B cell (primary cell): Measurements from ENCODE around the gene FRMD3. TPM values are rescaled to one million over a fixed set of nuclear protein-coding genes. Genes with fewer than 3 reads are reported as not detected.

ENCODE experiments used
- ATAC-seq: fragments of 200-7000 bp; cut with Tn5 transposase; one replicate; pipeline ENCODE4 v1.10.0; 2021; ENCODE audit warnings: low read depth, mild to moderate bottlenecking, moderate number of reproducible peaks, moderate library complexity
- CTCF ChIA-PET: fragments of 350-600 bp; sonication (Branson Sonifier 250); formaldehyde crosslinking; loops from one replicate; lab custom pipeline; 2021; ENCODE audit warnings: antibody characterized with exemption, inconsistent platforms; lab: Charles Lee
- POLR2A ChIA-PET: fragments of 350-600 bp; sonication (Branson Sonifier 250); formaldehyde crosslinking; loops from one replicate; lab custom pipeline; 2021; ENCODE audit warnings: antibody characterized with exemption; lab: Charles Lee
- DNase-seq: peaks from one replicate; pipeline ENCODE4 v3.0.0; 2013
- H2AFZ ChIP-seq: 2 replicates; pipeline ENCODE4 v1.6.1; 2012; ENCODE audit warnings: mild to moderate bottlenecking, low read depth, low read length; ENCODE audit not compliant: insufficient read depth, poor library complexity, severe bottlenecking
- H3K27ac ChIP-seq, 2 donors: 1 replicate in 1 of 2; 2 replicates in 1 of 2; pipeline ENCODE4 v1.5.1; 2012 to 2013; ENCODE audit warnings: low read length in 2 of 2, mild to moderate bottlenecking in 2 of 2, moderate library complexity in 1 of 2
- H3K27me3 ChIP-seq, 4 experiments: fragments of 200-600 bp in 1 of 4; sonication (generic) in 1 of 4; replicated peaks in 1 of 4; 1 replicate in 2 of 4; 2 replicates in 2 of 4; pipeline versions ENCODE4 v1.6.1 to v1.7.0; 2013 to 2016; ENCODE audit warnings: low read length in 3 of 4, mild to moderate bottlenecking in 2 of 4, mixed read lengths in 1 of 4, moderate library complexity in 1 of 4; ENCODE audit not compliant: insufficient read depth in 4 of 4, control insufficient read depth in 3 of 4; ENCODE audit errors: control extremely low read depth in 1 of 4
- H3K36me3 ChIP-seq, 2 experiments: replicated peaks in 1 of 2; 1 replicate in 1 of 2; 2 replicates in 1 of 2; pipeline versions ENCODE4 v1.6.1 to v1.7.1; 2013; ENCODE audit warnings: low read length in 1 of 2; ENCODE audit not compliant: insufficient read depth in 2 of 2, control insufficient read depth in 1 of 2; ENCODE audit errors: control extremely low read depth in 1 of 2, extremely low read depth in 1 of 2
- H3K4me1 ChIP-seq, 2 donors: fragments of 200-600 bp in 1 of 2; sonication (generic) in 1 of 2; 1 replicate in 1 of 2; 2 replicates in 1 of 2; pipeline versions ENCODE4 v1.5.1 to v1.6.1; 2013 to 2017; ENCODE audit warnings: low read length in 2 of 2; ENCODE audit not compliant: control insufficient read depth in 2 of 2, insufficient read depth in 2 of 2
- H3K4me2 ChIP-seq: replicated peaks from 2 replicates; pipeline ENCODE3; 2012; ENCODE audit warnings: mild to moderate bottlenecking, low read depth, low read length; ENCODE audit not compliant: poor library complexity, severe bottlenecking
- H3K4me3 ChIP-seq, 5 experiments: fragments of 200-600 bp in 1 of 5; sonication (generic) in 1 of 5; 1 replicate in 3 of 5; 2 replicates in 2 of 5; pipeline versions ENCODE4 v1.5.1 to v1.7.0; 2011 to 2016; ENCODE audit warnings: low read length in 4 of 5, mild to moderate bottlenecking in 4 of 5, low read depth in 2 of 5, control low read depth in 1 of 5, moderate library complexity in 1 of 5; ENCODE audit not compliant: insufficient read depth in 1 of 5; ENCODE audit errors: control extremely low read depth in 1 of 5, extremely low read depth in 1 of 5
- H3K79me2 ChIP-seq: fragments of 200-600 bp; sonication (generic); one replicate; pipeline ENCODE4 v1.6.0; 2016; ENCODE audit warnings: low read length; ENCODE audit not compliant: control insufficient read depth, insufficient read depth
- H3K9ac ChIP-seq: fragments of 200-600 bp; sonication (generic); 2 replicates; pipeline ENCODE4 v1.6.1; 2017; ENCODE audit warnings: mild to moderate bottlenecking, low read length, moderate library complexity
- H3K9me3 ChIP-seq, 3 donors: one replicate each; pipeline versions ENCODE4 v1.6.1 to v1.7.1; 2013; ENCODE audit warnings: low read length in 2 of 3; ENCODE audit not compliant: control insufficient read depth in 2 of 3, insufficient read depth in 1 of 3; ENCODE audit errors: control extremely low read depth in 1 of 3
- H4K20me1 ChIP-seq: 2 replicates; pipeline ENCODE4 v1.6.0; 2012; ENCODE audit warnings: mild to moderate bottlenecking, low read length; ENCODE audit not compliant: insufficient read depth, control insufficient read depth, poor library complexity, severe bottlenecking
- H3K27ac Mint-ChIP-seq: one replicate; pipeline ENCODE4 v1.8.0; 2021; ENCODE audit warnings: mixed read lengths
- H3K27me3 Mint-ChIP-seq: one replicate; pipeline ENCODE4 v1.8.0; 2021; ENCODE audit warnings: mixed read lengths
- H3K4me1 Mint-ChIP-seq: one replicate; pipeline ENCODE4 v1.8.0; 2021; ENCODE audit warnings: mixed read lengths
- H3K4me3 Mint-ChIP-seq: one replicate; pipeline ENCODE4 v1.8.0; 2021; ENCODE audit warnings: mixed read lengths
- H3K9me3 Mint-ChIP-seq: one replicate; pipeline ENCODE4 v1.8.0; 2022; ENCODE audit warnings: mixed read lengths; ENCODE audit not compliant: insufficient read depth
- CTCF ChIP-seq: fragments of 200-600 bp; IDR thresholded peaks from one replicate; pipeline ENCODE4 v1.8.0; 2022; ENCODE audit warnings: antibody characterized with exemption, mild to moderate bottlenecking
- EZH2 ChIP-seq: IDR thresholded peaks from 2 replicates; pipeline ENCODE4 v1.6.1; 2012; ENCODE audit warnings: borderline replicate concordance, low read depth, mild to moderate bottlenecking, moderate library complexity, low read length; ENCODE audit not compliant: insufficient read depth, poor library complexity, severe bottlenecking
- WGBS: methylation state at CpG from one replicate; pipeline ENCODE4 v1.1.5; 2013; ENCODE audit warnings: missing lambda C conversion rate; ENCODE audit not compliant: insufficient coverage; 5-methylcytosine and 5-hydroxymethylcytosine counted together
- intact Hi-C: fragments of 100-400 bp; cut with micrococcal nuclease; formaldehyde crosslinking; loops from one replicate; pipeline ENCODE4 v1.10.0; 2022
- polyA plus RNA-seq: library from polyadenylated mRNA; depleted of rRNA; stranded (reverse); fragments of >200 nt; gene quantifications from 2 replicates; pipeline ENCODE4 v1.2.3, GENCODE V29; 2012
- total RNA-seq, 2 donors: library from RNA; stranded (reverse); fragments of 120-200 nt in 1 of 2; gene quantifications; 1 replicate in 1 of 2; 2 replicates in 1 of 2; pipeline versions ENCODE4 v1.2.3 to v1.2.4, GENCODE V29; 2013 to 2022

FRMD3 gene
- total and polyA plus RNA-seq, 2 donors (not counting 1 experiment from before 2014, with no cell fraction given) = 0.37 to 0.49 TPM

GRCh38 chr9:83299571-83299970 is 238.6 kb downstream of the FRMD3 start:
- CTCF ChIA-PET = no interaction called here
- Histone ChIP-seq H4K20me1 (no peaks in the 10 kb centered on the region), H3K36me3 (no peaks in the 10 kb centered on the region), H3K9ac (no peak overlapping the region), H3K27ac (no peak overlapping the region), H3K27me3 (no peaks in the 10 kb centered on the region), H3K4me3 (no peak overlapping the region), H3K4me1 (no peaks in the 10 kb centered on the region), H2AFZ (no peak overlapping the region), H3K79me2 (no peaks in the 10 kb centered on the region), H3K4me2 (no peak overlapping the region), H3K9me3 (no peaks in the 10 kb centered on the region)
- Mint-ChIP-seq H3K4me1 (no peaks in the 10 kb centered on the region), H3K27ac (no peak overlapping the region), H3K27me3 (peaks cover 2% of the 10 kb centered on the region), H3K9me3 (no peaks in the 10 kb centered on the region), H3K4me3 (no peak overlapping the region)
- DNase-seq (no peak), ATAC-seq (no peak)
- intact Hi-C loops = no loop called here
- POLR2A ChIA-PET = no interaction called here
- 35% methylated on average over 4 of the region's 6 CpGs for WGBS
- TF ChIP-seq EZH2 = no peak

DNA sequence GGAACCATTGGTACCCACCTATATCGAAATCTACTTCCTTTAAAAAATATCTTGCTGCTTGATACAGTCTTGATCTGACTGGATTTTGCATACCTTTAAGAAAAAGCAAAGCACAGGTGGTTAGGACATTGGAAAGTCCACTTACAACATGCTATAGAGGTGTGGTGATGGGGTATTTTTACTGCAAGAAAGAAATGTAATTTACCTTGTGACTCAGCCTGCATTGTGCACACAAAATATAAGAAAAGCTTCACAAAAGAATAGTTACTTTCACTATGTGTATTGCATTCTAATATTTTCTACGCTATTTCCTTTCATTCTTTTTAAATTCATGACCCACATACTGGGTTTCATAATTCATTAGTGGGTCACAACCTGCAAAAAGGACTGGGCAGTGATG is 239.1 kb downstream of the FRMD3 start:
- Histone ChIP-seq H3K4me2 (no peak overlapping the region), H2AFZ (no peak overlapping the region), H4K20me1 (no peaks in the 10 kb centered on the region), H3K4me3 (no peak overlapping the region), H3K4me1 (no peaks in the 10 kb centered on the region), H3K27ac (no peak overlapping the region), H3K27me3 (no peaks in the 10 kb centered on the region), H3K36me3 (no peaks in the 10 kb centered on the region), H3K9me3 (no peaks in the 10 kb centered on the region), H3K9ac (no peak overlapping the region), H3K79me2 (no peaks in the 10 kb centered on the region)
- H3K27me3 Mint-ChIP-seq = peaks cover 2% of the 10 kb centered on the region
- DNase-seq = no peak
- intact Hi-C loops = no loop called here
- no peak overlapping the region for H3K4me3 Mint-ChIP-seq
- WGBS = no CpG with 5 or more reads among the region's 2 CpGs
- POLR2A ChIA-PET = no interaction called here
- H3K4me1 Mint-ChIP-seq = no peaks in the 10 kb centered on the region
- CTCF ChIA-PET = no interaction called here
- no peak for ATAC-seq
- no peaks in the 10 kb centered on the region for H3K9me3 Mint-ChIP-seq
- TF ChIP-seq CTCF (no peak), EZH2 (no peak)
- H3K27ac Mint-ChIP-seq = no peak overlapping the region
